ENCODE results near the gene DNAAF8. TPM values are rescaled to one million over a fixed set of nuclear protein-coding genes. Genes with fewer than 3 reads are reported as not detected.

The DNAAF8 gene
- total and polyA plus RNA-seq, 2 of the 4 experiments (the other 2 are of a cell fraction) = 0.54 to 1.7 TPM

GRCh38 chr16:4746215-4746614 lies 11.9 kb downstream of the DNAAF8 start:
- Histone ChIP-seq H3K18ac (ENCODE audit: low read depth, low read length) (no peak overlapping the region), H3K9me3 (ENCODE audit: control insufficient read depth, insufficient read depth, low read length) (no peaks in the 10 kb centered on the region), H3K27me3 (ENCODE audit: control insufficient read depth, insufficient read depth, low read length) (no peaks in the 10 kb centered on the region), H3K14ac (replicated peaks; ENCODE audit: low read depth, low read length) (no peak overlapping the region), H3K27ac (ENCODE audit: insufficient read depth, low read length) (no peak overlapping the region), H3K4ac (ENCODE audit: low read depth, low read length) (no peak overlapping the region), H2BK120ac (ENCODE audit: low read depth, low read length) (no peak overlapping the region), H2AK5ac (ENCODE audit: low read depth, low read length) (no peak overlapping the region), H3K9me1 (ENCODE audit: insufficient read depth, low read length) (no peaks in the 10 kb centered on the region), H4K20me1 (ENCODE audit: insufficient read depth, low read length) (no peaks in the 10 kb centered on the region), H4K8ac (ENCODE audit: low read depth in 2 of 2, low read length in 2 of 2) (no peak overlapping the region), H3K56ac (ENCODE audit: extremely low read depth, insufficient read depth, low read length) (no peak overlapping the region), H3K79me1 (ENCODE audit: low read depth in 1 of 2, low read length in 2 of 2) (0 out of 4 replicates have a peak, but pooled peaks cover 0 to 4% of the 10 kb centered on the region in 2 experiments), H3K4me2 (ENCODE audit: low read depth, low read length) (no peak overlapping the region), H3K4me1 (ENCODE audit: control insufficient read depth, insufficient read depth, low read length) (no peaks in the 10 kb centered on the region), H2AFZ (replicated peaks; ENCODE audit: low read length, poor library complexity) (no peak overlapping the region), H4K91ac (ENCODE audit: insufficient read depth, low read depth, low read length) (no peak overlapping the region), H2BK5ac (ENCODE audit: low read depth, low read length, poor library complexity, severe bottlenecking) (no peak overlapping the region), H2BK15ac (ENCODE audit: low read depth, low read length) (no peak overlapping the region), H3K4me3 (ENCODE audit: insufficient read depth, low read depth, low read length) (no peak overlapping the region), H4K5ac (ENCODE audit: low read depth, low read length) (no peak overlapping the region), H3K36me3 (ENCODE audit: control insufficient read depth, insufficient read depth, low read length) (peaks cover 8% of the 10 kb centered on the region), H2AK9ac (replicated peaks; ENCODE audit: low read depth, low read length, poor library complexity) (no peak overlapping the region), H3K23ac (ENCODE audit: low read depth, low read length) (no peak overlapping the region), H2BK20ac (ENCODE audit: low read depth, low read length) (no peak overlapping the region), H3K9ac (ENCODE audit: low read depth, low read length) (no peak overlapping the region)
- DNase-seq (no peak), ATAC-seq (ENCODE audit: low read depth) (0 out of 2 replicates have a peak, but pooled peaks have one; percentile 12)
- no TSS peak for BruUV-seq (replicated peaks)
- dilution Hi-C loops (cut with HindIII; ENCODE audit: low sequenced_read_pairs, unreplicated experiment) = no loop called here
- ChIA-PET CTCF (no interaction called here), POLR2A (ENCODE audit: unreplicated experiment) (no interaction called here)
- in situ Hi-C loops (cut with MboI; ENCODE audit: low sequenced_read_pairs) = no loop called here
- intact Hi-C loops (cut with micrococcal nuclease) = no loop called here
- TF ChIP-seq CHD1 (IDR thresholded peaks at IDR 0.05; ENCODE audit: low read depth, low read length) (no peak), RFX5 (IDR thresholded peaks at IDR 0.05; ENCODE audit: low read depth, low read length) (no peak), MAZ (IDR thresholded peaks at IDR 0.05; ENCODE audit: borderline replicate concordance, low read depth, low read length) (no peak), USF2 (IDR thresholded peaks at IDR 0.05; ENCODE audit: low read depth, low read length) (no peak), BHLHE40 (IDR thresholded peaks at IDR 0.05; ENCODE audit: low read depth, low read length) (no peak), FOS (IDR thresholded peaks at IDR 0.05; ENCODE audit: low read depth, low read length) (no peak), MXI1 (IDR thresholded peaks at IDR 0.05; ENCODE audit: borderline replicate concordance, low read depth, low read length) (no peak)
- WGBS, 2 experiments (ENCODE audit: extremely low coverage in 2 of 2, insufficient read length in 1 of 2) = 73% methylated on average over 2 of the region's 8 CpGs; no CpG with 5 or more reads in 1 of the 2 experiments

Measured in IMR-90 (cell line).